ENCODE data around the gene TRERF1.

TRERF1 gene

GRCh38 chr6:42264852-42265390 lies 186.8 kb downstream of the TRERF1 start (continued):
- no peak for TF ChIP-seq ZNF776 (tag by site-specific recombination; IDR thresholded peaks at IDR 0.05; ENCODE audit: borderline replicate concordance)

GRCh38 chr6:42264162-42264851 lies 187.4 kb downstream of the TRERF1 start:
- TF ChIP-seq, protein P1, sequence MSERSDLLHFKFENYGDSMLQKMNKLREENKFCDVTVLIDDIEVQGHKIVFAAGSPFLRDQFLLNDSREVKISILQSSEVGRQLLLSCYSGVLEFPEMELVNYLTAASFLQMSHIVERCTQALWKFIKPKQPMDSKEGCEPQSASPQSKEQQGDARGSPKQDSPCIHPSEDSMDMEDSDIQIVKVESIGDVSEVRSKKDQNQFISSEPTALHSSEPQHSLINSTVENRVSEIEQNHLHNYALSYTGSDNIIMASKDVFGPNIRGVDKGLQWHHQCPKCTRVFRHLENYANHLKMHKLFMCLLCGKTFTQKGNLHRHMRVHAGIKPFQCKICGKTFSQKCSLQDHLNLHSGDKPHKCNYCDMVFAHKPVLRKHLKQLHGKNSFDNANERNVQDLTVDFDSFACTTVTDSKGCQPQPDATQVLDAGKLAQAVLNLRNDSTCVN (tag by site-specific recombination; optimal IDR thresholded peaks at IDR 0.05) = no peak
- no peak for TF ChIP-seq KLF9 (tag by site-specific recombination; IDR thresholded peaks at IDR 0.05; ENCODE audit: low read depth)
- no peak for TF ChIP-seq ZNF639 (tag by site-specific recombination; IDR thresholded peaks at IDR 0.05)
- no peak for TF ChIP-seq ZNF777 (tag by site-specific recombination; IDR thresholded peaks at IDR 0.05; ENCODE audit: borderline replicate concordance)
- Histone ChIP-seq H3K4me3 (ENCODE audit: low read depth, low read length) (no peak overlapping the region), H3K27ac (ENCODE audit: extremely low read depth, low read depth, low read length) (no peak overlapping the region), H3K36me3 (ENCODE audit: control insufficient read depth in 2 of 2, insufficient read depth in 1 of 2, low read length in 2 of 2) (no peaks in the 10 kb centered on the region), H3K9me3 (ENCODE audit: control insufficient read depth, insufficient read depth, low read depth, low read length) (no peaks in the 10 kb centered on the region), H3K4me1 (ENCODE audit: control insufficient read depth, insufficient read depth, low read length) (no peaks in the 10 kb centered on the region)
- ChIA-PET CTCF (interaction anchor here (0.5 to 5.9 kb wide), 3 partner anchors 11 to 283 kb away, joined by 3 to 47 read pairs (median 6); no protein-coding TSS in a partner anchor), POLR2A (no interaction called here)

GRCh38 chr6:42263165-42263728 lies 188.5 kb downstream of the TRERF1 start:
- no peaks in the 10 kb centered on the region for H3K4me1 ChIP-seq (ENCODE audit: control insufficient read depth, insufficient read depth, low read length)
- no peak overlapping the region for H3K4me3 ChIP-seq (ENCODE audit: low read depth, low read length)
- H3K36me3 ChIP-seq (ENCODE audit: control insufficient read depth in 2 of 2, insufficient read depth in 1 of 2, low read length in 2 of 2) = no peaks in the 10 kb centered on the region
- H3K27ac ChIP-seq (ENCODE audit: extremely low read depth, low read depth, low read length) = no peak overlapping the region
- H3K9me3 ChIP-seq (ENCODE audit: control insufficient read depth, insufficient read depth, low read depth, low read length) = no peaks in the 10 kb centered on the region
- POLR2A ChIA-PET = interaction anchor here (0.5 to 0.8 kb wide), 2 partner anchors 178 to 284 kb away, joined by 3 read pairs; no protein-coding TSS in a partner anchor
- TF ChIP-seq ZFHX2 (tag by site-specific recombination; conservative IDR thresholded peaks at IDR 0.05) = peak; percentile 95
- TF ChIP-seq ZNF211 (tag by site-specific recombination; IDR thresholded peaks at IDR 0.05; ENCODE audit: low read depth) = no peak
- peak; percentile 90 for TF ChIP-seq EGR2 (tag by site-specific recombination; IDR thresholded peaks at IDR 0.05; ENCODE audit: low read depth)
- CTCF ChIA-PET = interaction anchor here (0.6 to 5.9 kb wide), 6 partner anchors 16 to 284 kb away, joined by 3 to 47 read pairs (median 5); no protein-coding TSS in a partner anchor

DNA sequence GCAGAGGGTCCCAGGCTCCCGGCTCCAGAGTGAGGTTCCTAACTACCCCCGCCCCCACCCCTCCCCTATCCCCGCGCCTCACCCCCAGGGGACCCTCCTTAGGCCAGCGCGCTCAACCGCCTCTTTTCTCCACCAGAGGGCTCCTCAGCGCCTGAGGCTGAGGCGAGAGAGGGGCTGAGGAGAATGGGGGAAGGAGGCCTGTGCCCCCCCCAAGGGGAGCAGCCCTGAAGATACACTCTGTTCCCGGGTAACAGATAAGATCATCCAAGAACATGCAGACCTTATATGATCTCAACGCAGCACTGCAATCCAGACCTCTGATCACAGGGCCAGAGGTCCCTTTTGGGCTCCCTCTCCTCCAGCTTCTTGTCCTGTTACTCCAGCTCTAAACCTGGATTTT lies 190.8 kb downstream of the TRERF1 start:
- no peak overlapping the region for H3K27ac ChIP-seq (ENCODE audit: extremely low read depth, low read depth, low read length)
- CTCF ChIA-PET = interaction anchor here (0.5 to 5.9 kb wide), 16 partner anchors 12 to 377 kb away, joined by 3 to 47 read pairs (median 4); no protein-coding TSS in a partner anchor
- peaks cover 0 to 4% of the 10 kb centered on the region in 2 experiments; a peak in 1 of 3 replicates for H3K36me3 ChIP-seq (ENCODE audit: control insufficient read depth in 2 of 2, insufficient read depth in 1 of 2, low read length in 2 of 2)
- H3K9me3 ChIP-seq (ENCODE audit: control insufficient read depth, insufficient read depth, low read depth, low read length) = no peaks in the 10 kb centered on the region
- no peaks in the 10 kb centered on the region for H3K4me1 ChIP-seq (ENCODE audit: control insufficient read depth, insufficient read depth, low read length)
- POLR2A ChIA-PET = interaction anchor here (1.2 kb wide), 1 partner anchor 10 kb away, joined by 4 read pairs; no protein-coding TSS in a partner anchor
- no peak overlapping the region for H3K4me3 ChIP-seq (ENCODE audit: low read depth, low read length)
- TF ChIP-seq ZNF596 (tag by site-specific recombination; IDR thresholded peaks at IDR 0.05) (no peak), ZNF426 (tag by site-specific recombination; IDR thresholded peaks at IDR 0.05) (no peak), ZIC2 (tag by site-specific recombination; IDR thresholded peaks at IDR 0.05) (no peak), ZNF416 (tag by site-specific recombination; IDR thresholded peaks at IDR 0.05) (no peak), ZNF274 (IDR thresholded peaks at IDR 0.05; ENCODE audit: low read length) (no peak), ZNF274 (tag by site-specific recombination; IDR thresholded peaks at IDR 0.05; ENCODE audit: borderline replicate concordance) (no peak), ZNF521 (tag by site-specific recombination; IDR thresholded peaks at IDR 0.05) (no peak), ZNF140 (tag by site-specific recombination; IDR thresholded peaks at IDR 0.05) (no peak), ZNF677 (tag by site-specific recombination; IDR thresholded peaks at IDR 0.05) (0 out of 2 replicates have a peak, but pooled peaks have one; percentile 49), RBAK (tag by site-specific recombination; IDR thresholded peaks at IDR 0.05) (no peak), ZNF791 (tag by site-specific recombination; IDR thresholded peaks at IDR 0.05) (no peak), ZBTB21 (tag by site-specific recombination; IDR thresholded peaks at IDR 0.05) (no peak), SP2 (tag by site-specific recombination; IDR thresholded peaks at IDR 0.05) (no peak), ZNF558 (tag by site-specific recombination; IDR thresholded peaks at IDR 0.05) (no peak), ZNF548 (tag by site-specific recombination; IDR thresholded peaks at IDR 0.05) (no peak), GLI4 (tag by site-specific recombination; IDR thresholded peaks at IDR 0.05) (no peak), ZNF366 (tag by site-specific recombination; conservative IDR thresholded peaks at IDR 0.05) (no peak)
- TF ChIP-seq, protein P2, sequence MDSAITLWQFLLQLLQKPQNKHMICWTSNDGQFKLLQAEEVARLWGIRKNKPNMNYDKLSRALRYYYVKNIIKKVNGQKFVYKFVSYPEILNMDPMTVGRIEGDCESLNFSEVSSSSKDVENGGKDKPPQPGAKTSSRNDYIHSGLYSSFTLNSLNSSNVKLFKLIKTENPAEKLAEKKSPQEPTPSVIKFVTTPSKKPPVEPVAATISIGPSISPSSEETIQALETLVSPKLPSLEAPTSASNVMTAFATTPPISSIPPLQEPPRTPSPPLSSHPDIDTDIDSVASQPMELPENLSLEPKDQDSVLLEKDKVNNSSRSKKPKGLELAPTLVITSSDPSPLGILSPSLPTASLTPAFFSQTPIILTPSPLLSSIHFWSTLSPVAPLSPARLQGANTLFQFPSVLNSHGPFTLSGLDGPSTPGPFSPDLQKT (IDR thresholded peaks at IDR 0.05; ENCODE audit: borderline replicate concordance, low read depth, low read length) = no peak
